Measurements from ENCODE around the gene MYH6. TPM values are rescaled to one million over a fixed set of nuclear protein-coding genes. Genes with fewer than 3 reads are reported as not detected.
A peak's percentile ranks its signal among the peaks of the same experiment; 100 is the strongest.
"Not testable (repeated sequence)": the region's sequence is repeated elsewhere in the genome, so short reads cannot be mapped to it uniquely, and the experiment has no call there.

Gene MYH6
- total RNA-seq, 2 experiments from 2014 or later: 0.08 to 0.10 TPM

- Mint-ChIP-seq H3K36me3 (ENCODE audit: low read depth) (no peaks in the 10 kb centered on the region), H3K27ac (no peak overlapping the region), H3K4me1 (no peaks in the 10 kb centered on the region), H3K9me3 (no peaks in the 10 kb centered on the region), H3K27me3 (peaks cover 6% of the 10 kb centered on the region), H3K4me3 (no peak overlapping the region)
- POLR2A ChIA-PET: no interaction called here
- DNase-seq: no peak
- CTCF ChIA-PET: no interaction called here
Measured at GRCh38 chr14:23432102-23432925, 24.2 kb upstream of the MYH6 start.

- no peak overlapping the region for H3K27ac Mint-ChIP-seq
- no peak overlapping the region for H3K4me3 Mint-ChIP-seq
- H3K4me1 Mint-ChIP-seq: no peaks in the 10 kb centered on the region
- H3K9me3 Mint-ChIP-seq: no peaks in the 10 kb centered on the region
- CTCF ChIA-PET: no interaction called here
- no peak for DNase-seq
- peaks cover 6% of the 10 kb centered on the region for H3K27me3 Mint-ChIP-seq
- POLR2A ChIA-PET: no interaction called here
- H3K36me3 Mint-ChIP-seq (ENCODE audit: low read depth): no peaks in the 10 kb centered on the region
Measured at GRCh38 chr14:23431486-23431885, 23.4 kb upstream of the MYH6 start.

- no peaks in the 10 kb centered on the region for H3K9me3 Mint-ChIP-seq
- H3K4me1 Mint-ChIP-seq: no peaks in the 10 kb centered on the region
- ChIA-PET CTCF (no interaction called here), POLR2A (no interaction called here)
- H3K27me3 Mint-ChIP-seq: peaks cover 6% of the 10 kb centered on the region
- H3K36me3 Mint-ChIP-seq (ENCODE audit: low read depth): no peaks in the 10 kb centered on the region
- no peak overlapping the region for H3K4me3 Mint-ChIP-seq
- no peak for DNase-seq
- H3K27ac Mint-ChIP-seq: no peak overlapping the region
Measured at GRCh38 chr14:23430723-23431085, 22.6 kb upstream of the MYH6 start.

GRCh38 chr14:23430016-23430722 is 22.1 kb upstream of the MYH6 start:
- Mint-ChIP-seq H3K9me3 (no peaks in the 10 kb centered on the region), H3K4me3 (no peak overlapping the region), H3K36me3 (ENCODE audit: low read depth) (no peaks in the 10 kb centered on the region), H3K27ac (no peak overlapping the region), H3K4me1 (no peaks in the 10 kb centered on the region), H3K27me3 (peaks cover 6% of the 10 kb centered on the region)
- ChIA-PET POLR2A (no interaction called here), CTCF (no interaction called here)
- DNase-seq: no peak

GRCh38 chr14:23428686-23429495 is 20.8 kb upstream of the MYH6 start:
- CTCF ChIA-PET: no interaction called here
- Mint-ChIP-seq H3K36me3 (ENCODE audit: low read depth) (no peaks in the 10 kb centered on the region), H3K4me3 (no peak overlapping the region), H3K27me3 (no peaks in the 10 kb centered on the region), H3K4me1 (no peaks in the 10 kb centered on the region), H3K9me3 (no peaks in the 10 kb centered on the region), H3K27ac (no peak overlapping the region)
- DNase-seq: no peak
- POLR2A ChIA-PET: no interaction called here

GRCh38 chr14:23425798-23426197 is 17.7 kb upstream of the MYH6 start:
- H3K4me3 Mint-ChIP-seq; H3K27ac Mint-ChIP-seq; H3K36me3 Mint-ChIP-seq (ENCODE audit: low read depth); H3K27me3 Mint-ChIP-seq; DNase-seq; CTCF ChIA-PET; H3K9me3 Mint-ChIP-seq; POLR2A ChIA-PET: not testable (repeated sequence)
- peaks cover 15% of the 10 kb centered on the region for H3K4me1 Mint-ChIP-seq

GRCh38 chr14:23425169-23425568 is 17.1 kb upstream of the MYH6 start:
- ChIA-PET POLR2A (no interaction called here), CTCF (no interaction called here)
- no peaks in the 10 kb centered on the region for H3K27me3 Mint-ChIP-seq
- no peak overlapping the region for H3K27ac Mint-ChIP-seq
- no peak overlapping the region for H3K4me3 Mint-ChIP-seq
- H3K4me1 Mint-ChIP-seq: peaks cover 19% of the 10 kb centered on the region
- no peak for DNase-seq
- H3K9me3 Mint-ChIP-seq: no peaks in the 10 kb centered on the region
- no peaks in the 10 kb centered on the region for H3K36me3 Mint-ChIP-seq (ENCODE audit: low read depth)

- no peak overlapping the region for H3K4me3 Mint-ChIP-seq
- no peaks in the 10 kb centered on the region for H3K36me3 Mint-ChIP-seq (ENCODE audit: low read depth)
- no peaks in the 10 kb centered on the region for H3K9me3 Mint-ChIP-seq
- H3K27me3 Mint-ChIP-seq: no peaks in the 10 kb centered on the region
- ChIA-PET CTCF (no interaction called here), POLR2A (interaction anchor here (1.2 kb wide), 1 partner anchor 46 kb away, joined by 3 read pairs; the partner anchor contains the start of gene NGDN)
- DNase-seq: no peak
- no peak overlapping the region for H3K27ac Mint-ChIP-seq
- H3K4me1 Mint-ChIP-seq: peaks cover 20% of the 10 kb centered on the region
Measured at GRCh38 chr14:23423657-23424056, 15.6 kb upstream of the MYH6 start.

GRCh38 chr14:23421594-23421993 is 13.5 kb upstream of the MYH6 start:
- H3K27me3 Mint-ChIP-seq: no peaks in the 10 kb centered on the region
- peak; percentile 32 for DNase-seq
- ChIA-PET CTCF (no interaction called here), POLR2A (no interaction called here)
- H3K36me3 Mint-ChIP-seq (ENCODE audit: low read depth): no peaks in the 10 kb centered on the region
- peak overlapping the region; percentile 14 for H3K27ac Mint-ChIP-seq
- peaks cover 20% of the 10 kb centered on the region for H3K4me1 Mint-ChIP-seq
- no peak overlapping the region for H3K4me3 Mint-ChIP-seq
- no peaks in the 10 kb centered on the region for H3K9me3 Mint-ChIP-seq

GRCh38 chr14:23419646-23420045 is 11.6 kb upstream of the MYH6 start:
- H3K27ac Mint-ChIP-seq, H3K27me3 Mint-ChIP-seq: not testable (repeated sequence)

GRCh38 chr14:23418021-23418420 is 9.9 kb upstream of the MYH6 start:
- Mint-ChIP-seq H3K4me1 (peaks cover 20% of the 10 kb centered on the region), H3K27ac (no peak overlapping the region), H3K4me3 (no peak overlapping the region), H3K9me3 (no peaks in the 10 kb centered on the region), H3K36me3 (ENCODE audit: low read depth) (no peaks in the 10 kb centered on the region), H3K27me3 (no peaks in the 10 kb centered on the region)
- ChIA-PET CTCF (no interaction called here), POLR2A (no interaction called here)
- DNase-seq: no peak

More at GRCh38 chr14:23419646-23420045, 11.6 kb upstream of the MYH6 start:
- POLR2A ChIA-PET; H3K4me3 Mint-ChIP-seq; H3K36me3 Mint-ChIP-seq (ENCODE audit: low read depth); H3K9me3 Mint-ChIP-seq; DNase-seq; CTCF ChIA-PET: not testable (repeated sequence)
- peaks cover 20% of the 10 kb centered on the region for H3K4me1 Mint-ChIP-seq

GRCh38 chr14:23417269-23417668 is 9.2 kb upstream of the MYH6 start:
- H3K36me3 Mint-ChIP-seq (ENCODE audit: low read depth); CTCF ChIA-PET; DNase-seq; H3K27ac Mint-ChIP-seq; H3K27me3 Mint-ChIP-seq; H3K9me3 Mint-ChIP-seq; H3K4me3 Mint-ChIP-seq; POLR2A ChIA-PET: not testable (repeated sequence)
- peaks cover 20% of the 10 kb centered on the region for H3K4me1 Mint-ChIP-seq

GRCh38 chr14:23416801-23417200 is 8.7 kb upstream of the MYH6 start:
- ChIA-PET POLR2A (no interaction called here), CTCF (no interaction called here)
- H3K36me3 Mint-ChIP-seq (ENCODE audit: low read depth): no peaks in the 10 kb centered on the region
- no peak for DNase-seq
- H3K27ac Mint-ChIP-seq: no peak overlapping the region
- H3K4me3 Mint-ChIP-seq: no peak overlapping the region
- H3K27me3 Mint-ChIP-seq: no peaks in the 10 kb centered on the region
- H3K9me3 Mint-ChIP-seq: no peaks in the 10 kb centered on the region
- H3K4me1 Mint-ChIP-seq: peaks cover 16% of the 10 kb centered on the region

Measured in activated CD4-positive, alpha-beta memory T cell treated with anti-CD3 and anti-CD28 coated beads, Interleukin-2, amount 10 ng/mL, durations not matched to agents 7 days and 5 days (primary cell).